GM12801 (cell line): Measurements from ENCODE around the gene MYO5B.

Experiments used
- TF ChIP-seq, protein P1 (sequence below): IDR thresholded peaks from one replicate; pipeline ENCODE4 v1.5.1; 2011; ENCODE audit warnings: control low read depth; ENCODE audit not compliant: insufficient read length; ENCODE audit errors: extremely low read depth

MYO5B gene

GRCh38 chr18:50194631-50195532, at the start of gene MYO5B:
Gene MYO5B, minus strand, starts transcription at chr18:50195147. Its CDS starts 354 bp downstream, at chr18:50194793.
- TF ChIP-seq, protein P1, sequence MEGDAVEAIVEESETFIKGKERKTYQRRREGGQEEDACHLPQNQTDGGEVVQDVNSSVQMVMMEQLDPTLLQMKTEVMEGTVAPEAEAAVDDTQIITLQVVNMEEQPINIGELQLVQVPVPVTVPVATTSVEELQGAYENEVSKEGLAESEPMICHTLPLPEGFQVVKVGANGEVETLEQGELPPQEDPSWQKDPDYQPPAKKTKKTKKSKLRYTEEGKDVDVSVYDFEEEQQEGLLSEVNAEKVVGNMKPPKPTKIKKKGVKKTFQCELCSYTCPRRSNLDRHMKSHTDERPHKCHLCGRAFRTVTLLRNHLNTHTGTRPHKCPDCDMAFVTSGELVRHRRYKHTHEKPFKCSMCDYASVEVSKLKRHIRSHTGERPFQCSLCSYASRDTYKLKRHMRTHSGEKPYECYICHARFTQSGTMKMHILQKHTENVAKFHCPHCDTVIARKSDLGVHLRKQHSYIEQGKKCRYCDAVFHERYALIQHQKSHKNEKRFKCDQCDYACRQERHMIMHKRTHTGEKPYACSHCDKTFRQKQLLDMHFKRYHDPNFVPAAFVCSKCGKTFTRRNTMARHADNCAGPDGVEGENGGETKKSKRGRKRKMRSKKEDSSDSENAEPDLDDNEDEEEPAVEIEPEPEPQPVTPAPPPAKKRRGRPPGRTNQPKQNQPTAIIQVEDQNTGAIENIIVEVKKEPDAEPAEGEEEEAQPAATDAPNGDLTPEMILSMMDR = no peak

DNA sequence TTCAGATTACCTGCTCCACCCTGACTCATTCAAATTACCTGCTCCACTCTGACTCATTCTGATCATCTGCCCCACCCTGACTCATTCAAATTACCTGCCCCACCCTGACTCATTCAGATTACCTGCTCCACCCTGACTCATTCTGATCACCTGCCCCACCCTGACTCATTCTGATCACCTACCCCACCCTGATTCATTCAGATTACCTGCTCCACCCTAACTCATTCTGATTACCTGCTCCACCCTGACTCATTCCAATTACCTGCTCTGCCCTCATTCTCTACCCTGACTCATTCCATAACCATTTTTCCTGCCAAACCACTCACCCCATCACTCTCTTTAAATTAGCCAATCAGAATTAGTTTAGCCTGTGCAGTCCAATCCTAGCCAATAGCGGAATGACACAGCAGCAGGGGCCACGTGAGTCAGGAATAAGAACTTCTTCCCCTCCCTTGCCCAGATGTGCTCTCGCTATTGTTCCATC, 45.2 kb upstream of the MYO5B start:
- TF ChIP-seq, protein P1 = no peak

GRCh38 chr18:50232419-50232818, 37.5 kb upstream of the MYO5B start:
- TF ChIP-seq, protein P1 = no peak

GRCh38 chr18:50231621-50232020, 36.7 kb upstream of the MYO5B start:
- TF ChIP-seq, protein P1 = no peak

GRCh38 chr18:50218432-50219197, 23.7 kb upstream of the MYO5B start:
- TF ChIP-seq, protein P1 = no peak

DNA sequence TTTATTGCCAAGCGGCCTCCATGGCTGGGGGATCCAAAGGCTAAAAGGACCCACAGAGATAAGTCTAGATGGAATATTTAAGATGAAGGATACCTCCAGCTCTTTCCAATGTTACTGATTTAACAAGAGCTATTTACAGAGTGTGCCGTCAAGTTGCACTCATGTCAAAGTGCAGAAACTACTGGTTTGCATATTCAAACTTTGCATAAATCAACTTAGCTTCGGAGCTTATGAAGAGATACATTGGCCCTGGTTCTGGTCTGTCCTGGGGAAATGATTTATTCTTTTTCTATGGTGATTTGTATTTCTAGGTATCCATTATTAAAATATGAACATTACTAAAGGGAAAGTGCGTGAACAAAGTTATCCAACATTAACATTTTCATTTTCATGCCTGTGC, 14.4 kb upstream of the MYO5B start:
- TF ChIP-seq, protein P1 = no peak

- TF ChIP-seq, protein P1 = no peak
Observed at GRCh38 chr18:50207722-50208121, 12.8 kb upstream of the MYO5B start.
